NT2/D1 (cell line): ENCODE data around the gene HES1.

Experiments
- SUZ12 ChIP-seq: IDR thresholded peaks from 2 replicates; pipeline ENCODE4 v1.6.1; 2011; ENCODE audit not compliant: insufficient read length, insufficient read depth; ENCODE audit errors: extremely low read depth
- YY1 ChIP-seq: IDR thresholded peaks from 2 replicates; pipeline ENCODE4 v1.6.1; 2011; ENCODE audit not compliant: insufficient read length, insufficient read depth
- ZNF274 ChIP-seq: IDR thresholded peaks from 2 replicates; pipeline ENCODE4 v1.6.1; 2011; ENCODE audit warnings: mild to moderate bottlenecking, low read depth, low read length

- no peak for TF ChIP-seq ZNF274
- no peak for TF ChIP-seq YY1
- no peak for TF ChIP-seq SUZ12
Observed at GRCh38 chr3:194136519-194137007, 615 bp downstream of the HES1 start.
